Stimulated activated CD8-positive, alpha-beta memory T cell treated with anti-CD3 and anti-CD28 coated beads, Interleukin-7, amount 100 ng/mL, for 1 hour (primary cell): Measurements from ENCODE around the gene CUEDC2.

Experiments
- DNase-seq, 2 donors: peaks; one replicate each; pipeline ENCODE4 v3.0.0-alpha.2; 2020; ENCODE audit warnings: low read depth in 2 of 2

Gene CUEDC2

GRCh38 chr10:102396730-102397151, 35.6 kb downstream of the CUEDC2 start:
- DNase-seq: no peak

- DNase-seq: no peak
Measured at GRCh38 chr10:102396317-102396650, 36.1 kb downstream of the CUEDC2 start.

GRCh38 chr10:102395400-102396316, 36.7 kb downstream of the CUEDC2 start, which contains the start of gene NFKB2:
Gene NFKB2 (plus strand): TSS chr10:102395705. CDS start chr10:102395960, 255 bp downstream.
- peak; percentile 87 to 90 for DNase-seq

GRCh38 chr10:102394801-102395399, 37.5 kb downstream of the CUEDC2 start:
- peak in 1 of 2 donors; percentile 39 for DNase-seq

- peak; percentile 99 for DNase-seq
Measured at GRCh38 chr10:102394079-102394800, 38.1 kb downstream of the CUEDC2 start.

GRCh38 chr10:102393411-102394078, 38.8 kb downstream of the CUEDC2 start:
- no peak for DNase-seq

- no peak for DNase-seq
Measured at GRCh38 chr10:102392306-102392705, 40.1 kb downstream of the CUEDC2 start.

- DNase-seq: no peak
Measured at GRCh38 chr10:102389894-102390293, 42.5 kb downstream of the CUEDC2 start.

GRCh38 chr10:102384606-102385429, 47.6 kb downstream of the CUEDC2 start:
- DNase-seq: no peak

GRCh38 chr10:102384053-102384452, 48.3 kb downstream of the CUEDC2 start:
- DNase-seq: no peak

GRCh38 chr10:102382871-102383270, 49.5 kb downstream of the CUEDC2 start:
- DNase-seq: no peak

GRCh38 chr10:102381983-102382382, 50.4 kb downstream of the CUEDC2 start:
- DNase-seq: no peak

- DNase-seq: no peak
Measured at GRCh38 chr10:102379383-102379782, 53.0 kb downstream of the CUEDC2 start.

- no peak for DNase-seq
Measured at GRCh38 chr10:102376901-102377300, 55.5 kb downstream of the CUEDC2 start.

GRCh38 chr10:102375867-102376266, 56.5 kb downstream of the CUEDC2 start:
- no peak for DNase-seq

GRCh38 chr10:102375250-102375649, 57.1 kb downstream of the CUEDC2 start:
- no peak for DNase-seq
